Non-pigmented ciliary epithelial cell (primary cell): Measurements from ENCODE around the gene ADAMTSL2.

Experiments
- DNase-seq: peaks from one replicate; pipeline ENCODE4 v3.0.0-alpha.2; 2010; ENCODE audit warnings: low read depth

ADAMTSL2 gene

GRCh38 chr9:133534346-133535291 lies at the start of gene ADAMTSL2:
TSS of gene ADAMTSL2 (plus strand) at chr9:133534704. CDS start at chr9:133536713, 2,009 bp downstream.
- DNase-seq: no peak

GRCh38 chr9:133485531-133486260 lies 48.8 kb upstream of the ADAMTSL2 start:
- DNase-seq: no peak

- DNase-seq: no peak
Measured at GRCh38 chr9:133487331-133487725, 47.2 kb upstream of the ADAMTSL2 start.

- DNase-seq: no peak
Measured at GRCh38 chr9:133488686-133489252, 45.7 kb upstream of the ADAMTSL2 start.

GRCh38 chr9:133489253-133490190 lies 45.0 kb upstream of the ADAMTSL2 start:
- DNase-seq: no peak

DNA sequence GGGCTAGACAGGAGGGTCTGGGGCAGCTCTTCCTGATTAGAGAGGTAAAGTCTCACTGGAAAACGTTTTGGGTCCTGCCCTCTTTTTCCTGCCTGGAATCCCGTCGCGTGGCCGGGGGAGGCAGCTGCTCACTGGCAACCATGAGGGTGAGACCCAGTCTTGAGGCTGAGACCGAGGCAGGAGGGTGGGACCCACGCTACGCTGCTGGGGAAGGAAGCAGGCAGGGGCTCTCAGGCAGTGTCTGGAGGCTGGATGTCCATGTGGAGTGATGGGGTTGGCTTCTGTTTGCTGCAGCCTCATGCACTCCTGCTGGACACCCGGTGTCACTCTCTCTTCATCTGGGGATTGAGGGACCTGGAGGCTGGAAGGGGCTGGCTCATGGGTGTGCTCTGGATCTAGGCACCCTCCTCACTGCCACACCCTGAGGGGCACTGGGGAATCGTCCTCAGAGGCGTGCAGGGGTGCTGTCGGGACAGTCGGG lies 44.3 kb upstream of the ADAMTSL2 start:
- no peak for DNase-seq

DNA sequence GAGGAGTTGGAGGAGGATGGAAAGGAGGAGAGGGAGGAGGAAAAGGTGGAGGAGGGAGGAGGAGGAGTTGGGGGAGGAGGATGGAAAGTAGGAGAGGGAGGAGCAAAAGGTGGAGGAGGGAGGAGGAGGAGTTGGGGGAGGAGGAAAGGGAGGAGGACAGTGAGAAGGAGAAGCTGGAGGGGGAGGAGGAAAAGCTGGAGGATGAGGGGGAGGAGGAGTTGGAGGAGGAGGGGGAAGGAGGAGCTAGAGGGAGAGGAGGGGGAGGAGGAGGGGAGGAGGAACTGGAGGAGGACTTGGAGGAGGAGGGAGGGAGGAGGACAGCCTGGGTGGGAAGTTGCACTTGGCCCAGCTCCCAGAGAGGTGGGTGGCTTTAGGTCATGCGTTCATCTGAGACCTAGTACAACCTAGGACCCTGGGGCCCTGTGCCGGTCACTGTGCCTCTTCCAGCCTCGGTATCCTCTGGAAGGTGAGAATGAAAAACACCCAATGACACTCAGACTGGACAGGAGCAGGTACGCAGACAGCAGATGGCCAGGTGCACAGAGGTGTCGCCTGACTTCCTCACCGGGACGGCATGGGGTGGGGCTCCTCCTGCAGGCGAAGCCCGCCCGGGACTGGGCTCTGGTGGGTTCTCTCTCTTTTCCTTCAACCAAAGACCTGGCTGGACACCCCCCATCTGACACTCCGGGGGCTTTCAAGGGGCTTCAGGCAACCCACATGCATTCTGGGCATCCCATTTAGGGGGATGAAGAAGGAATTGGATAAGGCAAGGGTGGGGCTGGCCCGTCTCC lies 43.4 kb upstream of the ADAMTSL2 start:
- no peak for DNase-seq

DNA sequence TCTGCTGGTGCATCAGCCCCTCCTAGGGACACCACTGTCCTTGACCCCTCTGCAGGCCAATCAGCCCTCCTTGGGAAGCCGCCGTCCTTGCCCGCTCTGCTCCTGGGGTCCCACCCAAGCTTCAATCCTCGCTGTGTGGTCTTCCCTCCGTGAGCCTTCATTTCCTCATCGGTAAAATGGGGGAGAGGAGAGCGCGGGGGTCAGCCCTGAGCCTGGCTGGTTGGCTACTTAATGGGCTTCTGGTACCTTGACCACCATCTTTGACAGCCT lies 42.9 kb upstream of the ADAMTSL2 start:
- no peak for DNase-seq

- no peak for DNase-seq
Measured at GRCh38 chr9:133492061-133493021, 42.2 kb upstream of the ADAMTSL2 start.

GRCh38 chr9:133493428-133493827 lies 41.1 kb upstream of the ADAMTSL2 start:
- no peak for DNase-seq

GRCh38 chr9:133493845-133494540 lies 40.5 kb upstream of the ADAMTSL2 start:
- no peak for DNase-seq

DNA sequence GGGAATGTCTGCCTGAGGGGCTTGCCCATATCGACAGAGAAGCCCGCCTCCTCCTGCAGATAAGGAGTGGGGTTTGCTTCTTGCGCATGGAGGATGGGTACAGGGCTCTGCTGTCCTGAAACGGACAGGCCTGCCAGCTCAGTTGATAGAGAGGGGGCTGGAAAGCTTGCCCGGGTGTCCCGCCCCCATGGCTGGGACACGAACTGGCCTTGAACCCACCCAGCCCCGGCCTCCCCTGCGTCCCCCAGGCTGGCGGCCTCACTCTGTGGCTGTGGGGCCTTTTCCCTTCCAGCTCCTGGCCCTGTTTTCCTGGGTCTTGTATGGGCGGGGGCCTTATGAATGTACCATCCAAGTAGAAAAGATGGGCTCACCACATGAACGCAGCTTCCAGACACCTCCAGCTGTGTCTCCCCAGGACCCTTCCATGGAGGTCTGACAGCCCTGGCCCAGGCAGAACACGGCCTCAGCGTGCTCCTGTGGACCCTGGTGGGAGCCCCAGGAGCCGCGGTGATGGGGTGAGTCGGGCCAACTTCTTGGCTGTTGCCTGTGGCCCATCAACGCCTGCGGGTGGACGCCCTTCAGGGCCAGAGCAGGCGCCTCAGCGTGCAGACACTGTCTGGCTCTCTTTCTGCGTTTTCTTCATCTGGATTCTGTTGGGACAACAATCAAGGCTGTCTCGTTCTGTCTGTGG lies 39.7 kb upstream of the ADAMTSL2 start:
- DNase-seq: no peak

GRCh38 chr9:133495327-133496293 lies 38.9 kb upstream of the ADAMTSL2 start:
- DNase-seq: no peak

GRCh38 chr9:133496861-133497842 lies 37.4 kb upstream of the ADAMTSL2 start:
- DNase-seq: no peak

DNA sequence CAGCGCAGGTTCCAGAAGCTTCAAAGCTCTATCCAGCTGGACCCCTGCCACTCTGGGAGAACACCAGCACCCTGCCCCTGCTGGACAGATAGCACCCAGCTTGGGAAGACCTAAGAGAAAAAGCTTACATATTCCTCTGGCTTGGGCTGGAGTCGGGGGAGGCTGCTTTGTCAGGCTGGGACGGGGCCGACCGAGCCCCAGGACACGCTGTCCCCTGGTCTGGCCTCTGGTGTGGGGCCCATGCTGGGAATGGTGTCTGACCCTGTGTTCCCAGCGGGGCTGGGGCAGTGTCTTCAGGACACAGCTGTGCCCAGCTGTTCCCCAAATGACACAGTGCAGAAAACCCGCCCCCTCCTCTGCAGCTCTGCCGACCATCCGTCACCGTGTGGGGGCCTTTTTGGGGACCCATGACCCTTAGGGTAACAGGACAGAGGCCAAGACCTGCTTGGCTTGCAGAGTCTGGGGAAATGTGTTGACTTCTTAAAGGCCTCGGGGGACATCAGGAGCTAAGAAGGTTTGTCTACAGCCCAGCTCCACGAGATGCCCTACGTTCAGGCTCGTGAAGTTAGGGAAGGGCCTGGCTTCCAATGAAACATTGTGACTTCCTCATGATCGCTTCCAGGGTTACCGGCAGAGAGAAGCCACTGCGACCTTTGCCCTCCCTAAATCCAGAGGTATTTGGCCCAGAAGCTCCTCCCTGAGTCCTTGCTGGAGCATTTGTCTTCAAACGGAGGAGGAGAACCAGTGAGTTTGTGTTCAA lies 35.2 kb upstream of the ADAMTSL2 start:
- DNase-seq: no peak
